HCT116 (cell line): ENCODE measurements around the gene ARHGEF11. TPM values are rescaled to one million over a fixed set of nuclear protein-coding genes. Genes with fewer than 3 reads are reported as not detected.

ENCODE experiments used
- ATAC-seq: fragments of 200-7000 bp; cut with Tn5 transposase; 2 replicates; pipeline ENCODE4 v1.9.1; 2020; ENCODE audit warnings: mild to moderate bottlenecking, moderate library complexity
- BruUV-seq: library from RNA; stranded (reverse); fragments of 400-500 nt; replicated peaks from 2 replicates; lab custom pipeline; 2021; lab: Mats Ljungman, UMichigan
- CTCF ChIA-PET: fragments of 300-600 bp; sonication (Branson Sonifier 250); formaldehyde crosslinking; loops from one replicate; lab custom pipeline; 2021; ENCODE audit warnings: antibody characterized with exemption; lab: Charles Lee
- POLR2A ChIA-PET: fragments of 300-600, 350-600 bp; sonication (Branson Sonifier 250); formaldehyde crosslinking; loops from one replicate; lab custom pipeline; 2021; ENCODE audit warnings: antibody characterized with exemption; lab: Charles Lee
- RAD21 ChIA-PET, 2 experiments: fragments of 300-600 bp; sonication (Branson Sonifier 250); formaldehyde crosslinking; loops; one replicate each; lab custom pipeline; 2023; ENCODE audit warnings: low total read pairs in 2 of 2; ENCODE audit not compliant: uncharacterized antibody in 2 of 2, unreplicated experiment in 2 of 2, low non-redundant PET in 1 of 2; lab: Charles Lee
- DNase-seq: peaks from one replicate; pipeline ENCODE4 v3.0.0-alpha.2; 2010; ENCODE audit warnings: low read depth, low spot score
- H2AFZ ChIP-seq: fragments of 200-600 bp; shearing (Covaris generic), sonication (generic); 2 replicates; pipeline ENCODE4 v1.6.1; 2017; ENCODE audit warnings: low read depth, mixed run types, mixed read lengths, antibody characterized with exemption, low read length; ENCODE audit not compliant: poor library complexity, severe bottlenecking
- H3K27ac ChIP-seq: 2 replicates; pipeline ENCODE4 v1.5.1; 2012; ENCODE audit warnings: low read depth, low read length
- H3K27me3 ChIP-seq: fragments of 200-600 bp; sonication (generic); 2 replicates; pipeline ENCODE4 v1.6.1; 2016; ENCODE audit warnings: mixed run types, low read length, mixed read lengths; ENCODE audit not compliant: insufficient read depth
- H3K36me3 ChIP-seq, 2 experiments: fragments of 200-500 bp in 1 of 2; fragments of 200-600 bp in 1 of 2; sonication (Bioruptor generic) in 1 of 2; sonication (generic) in 1 of 2; 2 replicates each; pipeline versions ENCODE4 v1.5.1 to v1.6.1; 2014 to 2016; ENCODE audit warnings: low read length in 2 of 2, inconsistent platforms in 1 of 2, mixed read lengths in 1 of 2, mixed run types in 1 of 2; ENCODE audit not compliant: insufficient read depth in 2 of 2, control insufficient read depth in 1 of 2
- H3K4me1 ChIP-seq, 2 experiments: fragments of 200-600 bp in 1 of 2; sonication (generic) in 1 of 2; 2 replicates each; pipeline versions ENCODE4 v1.5.1 to v1.6.1; 2012 to 2017; ENCODE audit warnings: low read length in 2 of 2, inconsistent platforms in 1 of 2, mild to moderate bottlenecking in 1 of 2, mixed read lengths in 1 of 2, mixed run types in 1 of 2, moderate library complexity in 1 of 2; ENCODE audit not compliant: insufficient read depth in 2 of 2, control insufficient read depth in 1 of 2
- H3K4me2 ChIP-seq: fragments of 200-600 bp; sonication (generic); 2 replicates; pipeline ENCODE4 v1.6.1; 2017; ENCODE audit warnings: mixed run types, low read length, mixed read lengths
- H3K4me3 ChIP-seq, 2 experiments: fragments of 200-600 bp in 1 of 2; sonication (generic) in 1 of 2; replicated peaks in 1 of 2; 2 replicates each; pipeline ENCODE4 v1.5.1; 2011 to 2016; ENCODE audit warnings: low read length in 2 of 2, control low read depth in 1 of 2, low read depth in 1 of 2, mild to moderate bottlenecking in 1 of 2, mixed read lengths in 1 of 2, mixed run types in 1 of 2
- H3K79me2 ChIP-seq: fragments of 200-600 bp; sonication (generic); 2 replicates; pipeline ENCODE4 v1.6.1; 2017; ENCODE audit warnings: mild to moderate bottlenecking, mixed run types, low read length, moderate library complexity, mixed read lengths; ENCODE audit not compliant: insufficient read depth
- H3K9ac ChIP-seq: fragments of 200-600 bp; sonication (generic); 2 replicates; pipeline ENCODE4 v1.6.1; 2016; ENCODE audit warnings: low read length, mixed read lengths
- H3K9me2 ChIP-seq: fragments of 200-600 bp; sonication (generic), shearing (Covaris generic); 2 replicates; pipeline ENCODE4 v1.6.1; 2017; ENCODE audit warnings: mixed run types, mild to moderate bottlenecking, moderate library complexity; ENCODE audit not compliant: insufficient read depth
- H3K9me3 ChIP-seq, 2 experiments: fragments of 200-500 bp in 1 of 2; fragments of 200-600 bp in 1 of 2; sonication (Bioruptor generic) in 1 of 2; sonication (generic) in 1 of 2; 2 replicates each; pipeline ENCODE4 v1.6.1; 2014 to 2017; ENCODE audit warnings: low read length in 2 of 2, mixed read lengths in 2 of 2, inconsistent platforms in 1 of 2, low read depth in 1 of 2, mild to moderate bottlenecking in 1 of 2, mixed run types in 1 of 2, moderate library complexity in 1 of 2; ENCODE audit not compliant: control insufficient read depth in 1 of 2, insufficient read depth in 1 of 2
- H4K20me1 ChIP-seq: fragments of 200-600 bp; sonication (generic), shearing (Covaris generic); 2 replicates; pipeline ENCODE4 v1.6.1; 2017; ENCODE audit warnings: mixed run types, mild to moderate bottlenecking, moderate library complexity; ENCODE audit not compliant: insufficient read depth
- CEBPB ChIP-seq: IDR thresholded peaks from 2 replicates; pipeline ENCODE4 v1.6.1; 2012; ENCODE audit warnings: low read depth
- CTCF ChIP-seq, 3 experiments: fragments of 200-600 bp in 1 of 3; sonication (generic) in 1 of 3; IDR thresholded peaks in 2 of 3; conservative IDR thresholded peaks in 1 of 3; 2 replicates each; pipeline ENCODE4 v1.5.1; 2012 to 2017; ENCODE audit warnings: low read depth in 2 of 3, low read length in 2 of 3, antibody characterized with exemption in 1 of 3, borderline replicate concordance in 1 of 3, control low read depth in 1 of 3, mild to moderate bottlenecking in 1 of 3, mixed read lengths in 1 of 3, mixed run types in 1 of 3, moderate library complexity in 1 of 3; ENCODE audit not compliant: insufficient read depth in 1 of 3
- EGR1 ChIP-seq: IDR thresholded peaks from 2 replicates; pipeline ENCODE4 v1.6.1; 2012; ENCODE audit warnings: low read depth
- FOSL1 ChIP-seq: IDR thresholded peaks from 2 replicates; pipeline ENCODE4 v1.6.1; 2012; ENCODE audit warnings: low read depth
- JUND ChIP-seq: IDR thresholded peaks from 2 replicates; pipeline ENCODE4 v1.6.1; 2012
- RAD21 ChIP-seq: IDR thresholded peaks from 2 replicates; pipeline ENCODE4 v1.6.1; 2012; ENCODE audit warnings: low read depth, mild to moderate bottlenecking
- REST ChIP-seq: IDR thresholded peaks from 2 replicates; pipeline ENCODE4 v1.6.1; 2012; ENCODE audit warnings: low read depth
- SIN3A ChIP-seq: IDR thresholded peaks from 2 replicates; pipeline ENCODE4 v1.6.1; 2012; ENCODE audit warnings: low read depth
- SP1 ChIP-seq: IDR thresholded peaks from 2 replicates; pipeline ENCODE4 v1.6.1; 2012; ENCODE audit warnings: low read depth
- SRF ChIP-seq: IDR thresholded peaks from 2 replicates; pipeline ENCODE4 v1.6.1; 2012; ENCODE audit warnings: low read depth
- ZBTB33 ChIP-seq: IDR thresholded peaks from 2 replicates; pipeline ENCODE4 v1.6.1; 2011; ENCODE audit warnings: mild to moderate bottlenecking, low read length, moderate library complexity; ENCODE audit not compliant: insufficient replicate concordance; ENCODE audit errors: extremely low read depth
- ZFX ChIP-seq: fragments of 450-650 bp; IDR thresholded peaks from 2 replicates; pipeline ENCODE4 v1.6.1; 2017
- ZNF274 ChIP-seq: fragments of 200-500 bp; sonication (Bioruptor generic); IDR thresholded peaks from 2 replicates; pipeline ENCODE4 v1.6.1; 2014; ENCODE audit warnings: mild to moderate bottlenecking, low read depth, low read length, inconsistent platforms
- intact Hi-C: fragments of 100-400 bp; cut with micrococcal nuclease; formaldehyde crosslinking; loops from 2 replicates; pipeline ENCODE4 v1.10.0; 2022
- total RNA-seq: library from RNA; stranded (reverse); gene quantifications from one replicate; pipeline ENCODE4 v1.2.1, GENCODE V29; 2021; ENCODE audit not compliant: unreplicated experiment
- TF ChIP-seq, protein P1 (sequence below): IDR thresholded peaks from 2 replicates; pipeline ENCODE4 v1.6.1; 2012
- TF ChIP-seq, protein P2 (sequence below): IDR thresholded peaks from 2 replicates; pipeline ENCODE4 v1.6.1; 2012

ARHGEF11 gene
- total RNA-seq, 1 experiment from 2014 or later, result 28.9 TPM

- no peak for TF ChIP-seq ZBTB33
- TF ChIP-seq EGR1, result no peak
- TF ChIP-seq SRF, result no peak
- TF ChIP-seq ZFX, result no peak
- TF ChIP-seq FOSL1, result no peak
These were observed 41.5 kb upstream of the ARHGEF11 start (continued) for GRCh38 chr1:157087030-157087429.

- POLR2A ChIA-PET, result no interaction called here
- Histone ChIP-seq H3K27me3 (no peaks in the 10 kb centered on the region), H3K4me2 (no peak overlapping the region), H3K4me1 (0 out of 4 replicates have a peak, but pooled peaks cover 0 to 2% of the 10 kb centered on the region in 2 experiments), H4K20me1 (no peaks in the 10 kb centered on the region), H3K9ac (no peak overlapping the region), H3K9me3 (no peaks in the 10 kb centered on the region), H3K27ac (no peak overlapping the region), H3K9me2 (no peaks in the 10 kb centered on the region), H2AFZ (no peak overlapping the region), H3K79me2 (no peaks in the 10 kb centered on the region), H3K4me3 (no peak overlapping the region), H3K36me3 (no peaks in the 10 kb centered on the region)
- CTCF ChIA-PET, result interaction anchor here (1.5 to 2.6 kb wide), 2 partner anchors 13 to 69 kb away, joined by 6 to 10 read pairs; no protein-coding TSS in a partner anchor
- no peak for DNase-seq
- intact Hi-C loops, result loop anchor here (10.0 kb wide), 1 partner anchor 399 kb away; no protein-coding TSS in a partner anchor
- RAD21 ChIA-PET, result no interaction called here
- ATAC-seq, result no peak
- BruUV-seq, result no TSS peak
- no peak for TF ChIP-seq ZBTB33
- TF ChIP-seq EGR1, result no peak
- no peak for TF ChIP-seq ZFX
- TF ChIP-seq, protein P1, sequence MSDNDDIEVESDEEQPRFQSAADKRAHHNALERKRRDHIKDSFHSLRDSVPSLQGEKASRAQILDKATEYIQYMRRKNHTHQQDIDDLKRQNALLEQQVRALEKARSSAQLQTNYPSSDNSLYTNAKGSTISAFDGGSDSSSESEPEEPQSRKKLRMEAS, result no peak
- TF ChIP-seq, protein P2, sequence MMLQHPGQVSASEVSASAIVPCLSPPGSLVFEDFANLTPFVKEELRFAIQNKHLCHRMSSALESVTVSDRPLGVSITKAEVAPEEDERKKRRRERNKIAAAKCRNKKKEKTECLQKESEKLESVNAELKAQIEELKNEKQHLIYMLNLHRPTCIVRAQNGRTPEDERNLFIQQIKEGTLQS, result no peak
- TF ChIP-seq CTCF (IDR thresholded peaks at IDR 0.05 in 2 of 3, conservative IDR thresholded peaks at IDR 0.05 in 1 of 3; ENCODE audit: borderline replicate concordance in 1 of 3, insufficient read depth in 1 of 3, low read depth in 2 of 3, low read length in 2 of 3), result no peak
- no peak for TF ChIP-seq REST
- TF ChIP-seq SRF, result no peak
- no peak for TF ChIP-seq SP1
- no peak for TF ChIP-seq ZNF274
- no peak for TF ChIP-seq CEBPB
- TF ChIP-seq SIN3A, result no peak
- TF ChIP-seq FOSL1, result no peak
- no peak for TF ChIP-seq RAD21
- no peak for TF ChIP-seq JUND
These were observed 40.8 kb upstream of the ARHGEF11 start for GRCh38 chr1:157086299-157086698.
